HEK293T (cell line): Measurements from ENCODE around the gene EPHA2.

ENCODE experiments used
- CTCF ChIA-PET: fragments of 350-600 bp; formaldehyde crosslinking; extraction: SDS; loops from one replicate; lab custom pipeline; 2021; ENCODE audit warnings: antibody characterized with exemption, inconsistent platforms; lab: Yijun Ruan, JAX
- POLR2A ChIA-PET: fragments of 350-600 bp; formaldehyde crosslinking; extraction: SDS; loops from one replicate; lab custom pipeline; 2020; ENCODE audit warnings: antibody characterized with exemption, inconsistent platforms; lab: Yijun Ruan, JAX
- DNase-seq: peaks from one replicate; pipeline ENCODE4 v3.0.0; 2012; ENCODE audit warnings: mixed read lengths; ENCODE audit errors: extremely low spot score
- ARNT ChIP-seq: fragments of 450-650 bp; IDR thresholded peaks from 2 replicates; pipeline ENCODE4 v1.6.1; 2017; ENCODE audit warnings: mild to moderate bottlenecking
- BHLHE40 ChIP-seq: fragments of 450-650 bp; IDR thresholded peaks from 2 replicates; pipeline ENCODE4 v1.6.1; 2016; ENCODE audit warnings: mild to moderate bottlenecking, moderate library complexity, borderline replicate concordance
- CTBP1 ChIP-seq: fragments of 450-650 bp; IDR thresholded peaks from 2 replicates; pipeline ENCODE4 v1.6.1; 2016; ENCODE audit warnings: borderline replicate concordance
- ELF4 ChIP-seq: fragments of 450-650 bp; IDR thresholded peaks from 2 replicates; pipeline ENCODE4 v1.6.1; 2017; ENCODE audit warnings: antibody characterized with exemption
- FOXA1 ChIP-seq: fragments of 450-650 bp; IDR thresholded peaks from 2 replicates; pipeline ENCODE4 v1.6.1; 2016; ENCODE audit warnings: mild to moderate bottlenecking
- FOXK2 ChIP-seq: fragments of 450-650 bp; IDR thresholded peaks from 2 replicates; pipeline ENCODE4 v1.6.1; 2016; ENCODE audit warnings: mild to moderate bottlenecking
- FOXM1 ChIP-seq: fragments of 450-650 bp; IDR thresholded peaks from 2 replicates; pipeline ENCODE4 v1.6.1; 2017; ENCODE audit warnings: mild to moderate bottlenecking, borderline replicate concordance
- HDGF ChIP-seq: fragments of 450-650 bp; IDR thresholded peaks from 2 replicates; pipeline ENCODE4 v1.6.1; 2017; ENCODE audit warnings: antibody characterized with exemption, borderline replicate concordance
- L3MBTL2 ChIP-seq: fragments of 450-650 bp; conservative IDR thresholded peaks from 2 replicates; pipeline ENCODE4 v1.6.1; 2016; ENCODE audit warnings: mild to moderate bottlenecking
- LEF1 ChIP-seq: fragments of 450-650 bp; IDR thresholded peaks from 2 replicates; pipeline ENCODE4 v1.6.1; 2017; ENCODE audit warnings: mild to moderate bottlenecking, borderline replicate concordance
- NFRKB ChIP-seq: fragments of 450-650 bp; IDR thresholded peaks from 2 replicates; pipeline ENCODE4 v1.6.1; 2016; ENCODE audit warnings: mild to moderate bottlenecking, moderate library complexity
- SP1 ChIP-seq: fragments of 450-650 bp; IDR thresholded peaks from 2 replicates; pipeline ENCODE4 v1.6.1; 2017
- SUZ12 ChIP-seq: fragments of 450-650 bp; IDR thresholded peaks from 2 replicates; pipeline ENCODE4 v1.6.1; 2016; ENCODE audit warnings: mild to moderate bottlenecking
- TARDBP ChIP-seq: fragments of 450-650 bp; IDR thresholded peaks from 2 replicates; pipeline ENCODE4 v1.6.1; 2016
- ZNF384 ChIP-seq: fragments of 450-650 bp; IDR thresholded peaks from 2 replicates; pipeline ENCODE4 v1.6.1; 2016
- TF ChIP-seq, protein P1 (sequence below): fragments of 450-650 bp; IDR thresholded peaks from 2 replicates; pipeline ENCODE4 v1.6.1; 2016

The EPHA2 gene

DNA sequence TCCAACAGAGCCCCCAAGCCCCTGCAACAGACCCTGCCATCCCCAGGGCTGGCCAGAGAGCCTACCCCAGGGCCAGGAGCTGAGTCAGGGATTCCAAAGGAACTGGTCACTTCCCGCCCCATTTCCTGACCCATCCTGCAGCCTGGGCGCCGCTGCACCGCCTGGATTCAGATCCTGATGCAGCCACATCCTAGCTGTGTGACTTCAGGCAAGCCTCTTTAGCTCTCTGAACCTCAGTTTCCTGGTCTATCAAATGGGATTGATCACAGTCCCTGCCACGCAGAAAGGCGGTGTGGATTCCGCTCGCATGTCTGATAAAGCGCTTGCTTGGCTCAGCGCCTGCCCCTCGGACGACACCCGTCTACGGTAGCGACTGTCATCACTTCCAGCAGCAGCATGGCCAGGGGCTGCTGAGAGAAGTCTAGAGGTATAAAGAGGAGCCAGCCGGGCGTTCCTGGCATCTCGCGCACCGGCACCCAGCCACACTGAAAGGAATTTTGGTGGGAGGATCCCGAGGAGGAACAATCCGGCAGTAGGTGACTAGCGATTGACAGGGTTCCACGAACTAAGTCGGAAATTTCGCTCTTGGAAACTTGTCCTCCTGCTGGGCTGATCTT, 10.1 kb downstream of the EPHA2 start:
- TF ChIP-seq ARNT: no peak
- no peak for TF ChIP-seq FOXM1
- TF ChIP-seq TARDBP: no peak
- no peak for TF ChIP-seq HDGF
- TF ChIP-seq SP1: no peak
- no peak for TF ChIP-seq CTBP1
- TF ChIP-seq SUZ12: no peak
- TF ChIP-seq ZNF384: no peak
- TF ChIP-seq, protein P1, sequence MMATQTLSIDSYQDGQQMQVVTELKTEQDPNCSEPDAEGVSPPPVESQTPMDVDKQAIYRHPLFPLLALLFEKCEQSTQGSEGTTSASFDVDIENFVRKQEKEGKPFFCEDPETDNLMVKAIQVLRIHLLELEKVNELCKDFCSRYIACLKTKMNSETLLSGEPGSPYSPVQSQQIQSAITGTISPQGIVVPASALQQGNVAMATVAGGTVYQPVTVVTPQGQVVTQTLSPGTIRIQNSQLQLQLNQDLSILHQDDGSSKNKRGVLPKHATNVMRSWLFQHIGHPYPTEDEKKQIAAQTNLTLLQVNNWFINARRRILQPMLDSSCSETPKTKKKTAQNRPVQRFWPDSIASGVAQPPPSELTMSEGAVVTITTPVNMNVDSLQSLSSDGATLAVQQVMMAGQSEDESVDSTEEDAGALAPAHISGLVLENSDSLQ: no peak
- no peak for TF ChIP-seq FOXK2
- TF ChIP-seq LEF1: no peak
- no peak for TF ChIP-seq NFRKB
- TF ChIP-seq ELF4: no peak
- no peak for TF ChIP-seq L3MBTL2
- no peak for TF ChIP-seq FOXA1
- no peak for TF ChIP-seq BHLHE40
- no peak for DNase-seq
- ChIA-PET CTCF (interaction anchor here (0.8 kb wide), 1 partner anchor 10 kb away, joined by 3 read pairs; the partner anchor contains the start of gene EPHA2), POLR2A (no interaction called here)

DNA sequence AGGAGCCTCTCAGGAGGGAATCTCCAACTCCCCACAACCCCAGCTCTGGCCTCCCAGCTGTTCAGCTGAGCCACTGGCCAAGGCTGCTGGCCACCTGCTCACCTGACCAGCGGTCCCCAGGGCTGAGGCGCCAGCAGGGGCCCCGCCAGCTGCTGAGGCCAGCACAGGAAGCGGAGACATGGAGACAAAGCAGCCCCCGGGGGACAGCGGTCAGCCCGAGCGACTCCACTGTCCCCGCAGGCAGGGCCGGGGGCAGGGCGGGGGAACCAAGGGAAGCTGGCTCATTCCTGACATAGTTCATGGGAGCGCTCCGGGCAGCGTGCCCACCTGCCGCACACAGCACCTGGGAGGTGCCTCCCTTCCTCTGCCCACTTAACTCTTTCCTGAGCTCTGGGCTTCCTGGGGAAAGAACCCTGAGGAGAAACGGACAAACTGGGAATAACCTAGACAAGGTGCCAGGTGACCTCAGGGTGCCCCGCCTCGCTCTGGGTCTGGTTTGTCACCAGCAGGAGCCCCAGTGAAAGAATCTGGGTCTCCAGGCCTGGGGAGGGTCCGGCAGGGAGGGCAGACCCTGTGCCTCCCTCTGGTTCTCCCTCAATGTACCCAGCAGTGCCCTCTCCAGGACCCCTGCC, 10.7 kb downstream of the EPHA2 start:
- ChIA-PET POLR2A (no interaction called here), CTCF (no interaction called here)
- no peak for TF ChIP-seq L3MBTL2
- no peak for TF ChIP-seq ZNF384
- TF ChIP-seq FOXA1: no peak
- no peak for TF ChIP-seq BHLHE40
- TF ChIP-seq ARNT: no peak
- TF ChIP-seq HDGF: no peak
- TF ChIP-seq CTBP1: no peak
- TF ChIP-seq ELF4: no peak
- TF ChIP-seq, protein P1: no peak
- no peak for TF ChIP-seq SUZ12
- TF ChIP-seq FOXK2: no peak
- TF ChIP-seq NFRKB: no peak
- TF ChIP-seq FOXM1: no peak
- TF ChIP-seq SP1: no peak
- no peak for TF ChIP-seq TARDBP
- no peak for TF ChIP-seq LEF1
- no peak for DNase-seq

DNA sequence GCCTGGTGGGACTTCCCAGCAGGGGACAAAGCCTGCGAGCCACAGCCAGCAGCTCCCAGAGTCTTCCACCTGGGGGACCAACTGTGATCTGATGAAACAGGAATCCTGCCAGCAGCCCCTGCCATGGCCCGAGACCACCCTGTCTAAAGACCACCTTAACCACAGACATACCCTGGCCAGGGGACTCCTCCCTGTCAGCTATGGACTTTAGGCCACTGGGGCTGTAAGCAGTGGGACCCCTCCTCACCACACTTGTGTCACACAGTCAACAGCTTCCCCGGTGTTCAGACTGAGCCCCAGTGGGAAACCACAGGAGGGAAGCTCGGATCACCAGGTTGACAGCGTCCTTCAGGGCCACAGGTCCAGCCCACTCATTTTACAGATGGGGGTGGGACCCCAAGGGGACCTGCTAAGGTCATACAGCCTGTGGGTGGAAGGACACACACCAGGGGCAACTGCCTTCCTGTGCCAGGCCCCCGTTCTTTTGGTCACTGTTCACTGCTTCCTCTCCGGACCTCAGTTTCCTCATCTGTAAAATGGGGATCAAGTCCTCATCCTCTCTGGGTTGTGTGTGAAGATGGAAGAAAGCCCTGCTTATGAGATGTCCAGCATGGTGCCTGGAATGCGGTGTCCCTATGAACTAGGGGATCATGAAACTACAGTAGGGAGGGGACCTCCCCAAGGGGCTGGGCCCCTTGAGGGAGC, 11.4 kb downstream of the EPHA2 start:
- TF ChIP-seq CTBP1 (no peak), TARDBP (no peak), FOXA1 (no peak), BHLHE40 (no peak), L3MBTL2 (no peak), ARNT (no peak), LEF1 (no peak), FOXM1 (no peak), FOXK2 (no peak), SP1 (no peak), HDGF (no peak)
- TF ChIP-seq, protein P1: no peak
- no peak for DNase-seq
- POLR2A ChIA-PET: no interaction called here
- CTCF ChIA-PET: interaction anchor here (0.6 to 0.9 kb wide), 3 partner anchors 54 to 63 kb away, joined by 3 read pairs; no protein-coding TSS in a partner anchor

DNA sequence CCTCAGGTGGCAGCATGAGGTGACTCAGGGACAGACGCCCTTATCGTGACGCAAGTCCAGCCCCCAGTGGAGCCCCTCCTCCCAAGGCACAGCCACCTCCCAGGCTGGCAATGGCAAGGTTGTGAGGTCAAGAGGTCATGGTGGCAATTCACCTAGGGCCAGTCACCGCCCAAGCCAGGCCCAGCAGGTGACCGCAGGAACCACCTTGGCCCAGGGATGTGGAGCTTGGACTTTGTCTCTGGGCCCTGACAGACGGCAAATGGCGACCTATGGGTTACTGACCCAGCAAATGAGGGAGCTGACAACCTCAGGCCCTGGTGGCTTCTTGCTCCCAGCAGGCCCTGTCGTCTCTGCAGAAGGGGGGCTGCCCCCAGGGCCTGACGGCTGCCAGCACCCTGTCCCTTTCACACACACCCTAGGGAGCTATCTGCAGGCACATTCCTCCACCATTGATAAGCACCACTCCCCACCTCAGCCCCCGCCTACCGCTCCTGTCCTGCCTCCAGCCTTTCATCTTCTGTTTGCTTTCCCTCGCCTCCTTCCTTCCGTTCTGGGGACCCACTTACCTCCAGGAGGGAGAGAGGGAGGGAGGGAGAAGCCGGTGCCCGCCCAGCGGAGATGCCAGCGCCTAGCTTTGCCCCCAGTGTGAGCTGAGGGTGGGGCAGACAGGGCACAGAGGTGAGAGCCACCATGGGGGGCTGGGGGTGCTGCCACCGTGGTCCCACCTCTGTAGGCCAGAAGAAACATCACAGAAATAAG, 12.1 kb downstream of the EPHA2 start:
- POLR2A ChIA-PET: no interaction called here
- DNase-seq: no peak
- no peak for TF ChIP-seq ELF4
- TF ChIP-seq CTBP1: no peak
- no peak for TF ChIP-seq L3MBTL2
- no peak for TF ChIP-seq ZNF384
- TF ChIP-seq HDGF: no peak
- TF ChIP-seq BHLHE40: no peak
- no peak for TF ChIP-seq FOXM1
- CTCF ChIA-PET: interaction anchor here (0.6 to 0.9 kb wide), 3 partner anchors 54 to 63 kb away, joined by 3 read pairs; no protein-coding TSS in a partner anchor

DNA sequence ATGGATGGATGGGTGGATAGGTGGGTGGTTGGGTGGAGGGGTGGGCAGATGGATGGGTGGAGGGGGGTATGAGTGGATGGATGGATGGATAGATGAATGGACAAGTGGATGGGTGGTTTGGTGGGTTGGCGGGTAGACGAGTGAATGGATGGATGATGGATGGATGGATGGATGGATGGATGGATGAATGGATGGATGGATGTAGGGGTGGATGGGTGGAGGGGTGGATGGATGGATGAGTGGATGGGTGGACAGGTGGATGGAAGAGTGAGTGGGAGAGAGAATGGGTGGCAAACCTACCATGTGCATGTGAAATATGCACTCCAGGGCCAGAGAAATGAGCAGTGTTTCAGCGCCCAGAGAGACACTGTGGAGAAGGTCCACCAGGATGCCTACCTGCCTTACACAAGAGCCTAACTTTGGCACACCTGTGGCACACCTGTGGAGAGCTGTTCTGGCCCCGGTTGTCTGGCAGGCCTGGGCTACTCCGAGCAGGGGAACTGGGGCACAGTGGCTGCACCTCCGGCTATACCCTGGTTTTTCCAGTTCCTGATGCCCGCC, 12.8 kb downstream of the EPHA2 start:
- TF ChIP-seq BHLHE40: no peak
- TF ChIP-seq, protein P1: no peak
- TF ChIP-seq FOXA1: no peak
- TF ChIP-seq LEF1: no peak
- no peak for TF ChIP-seq NFRKB
- TF ChIP-seq SUZ12: no peak
- TF ChIP-seq ELF4: no peak
- no peak for TF ChIP-seq ARNT
- TF ChIP-seq CTBP1: no peak
- no peak for TF ChIP-seq FOXM1
- POLR2A ChIA-PET: no interaction called here
- CTCF ChIA-PET: no interaction called here
- DNase-seq: no peak
